MM.1S (cell line): Measurements from ENCODE around the gene SLC4A5.

Experiments
- DNase-seq: peaks from one replicate; pipeline ENCODE4 v3.0.0-alpha.2; 2015
- H2AFZ ChIP-seq: fragments of 300-600 bp; sonication (generic); 2 replicates; pipeline ENCODE4 v1.6.0; 2016; ENCODE audit warnings: antibody characterized with exemption, low read length
- H3F3A ChIP-seq: fragments of 300-600 bp; sonication (generic); 2 replicates; pipeline ENCODE4 v1.6.1; 2016; ENCODE audit warnings: mild to moderate bottlenecking, antibody characterized with exemption, low read length, moderate library complexity, mixed read lengths; ENCODE audit not compliant: insufficient read depth
- H3K27ac ChIP-seq: fragments of 300-600 bp; sonication (generic); 2 replicates; pipeline ENCODE4 v1.5.1; 2016; ENCODE audit warnings: mild to moderate bottlenecking, low read length
- H3K27me3 ChIP-seq: fragments of 300-600 bp; sonication (generic); replicated peaks from 2 replicates; pipeline ENCODE4 v1.6.0; 2016; ENCODE audit warnings: low read length; ENCODE audit not compliant: insufficient read depth
- H3K36me3 ChIP-seq: fragments of 300-600 bp; sonication (generic); replicated peaks from 2 replicates; pipeline ENCODE4 v1.6.1; 2016; ENCODE audit warnings: mild to moderate bottlenecking, low read length, mixed read lengths; ENCODE audit not compliant: insufficient read depth
- H3K4me1 ChIP-seq: fragments of 300-600 bp; sonication (generic); 2 replicates; pipeline ENCODE4 v1.6.1; 2016; ENCODE audit warnings: low read length, mixed read lengths
- H3K4me2 ChIP-seq: fragments of 300-600 bp; sonication (generic); 2 replicates; pipeline ENCODE4 v1.6.0; 2016; ENCODE audit warnings: low read depth, low read length
- H3K4me3 ChIP-seq: fragments of 300-600 bp; sonication (generic); 2 replicates; pipeline ENCODE4 v1.5.1; 2016; ENCODE audit warnings: low read length, mixed read lengths
- H3K79me2 ChIP-seq: fragments of 300-600 bp; sonication (generic); 2 replicates; pipeline ENCODE4 v1.6.1; 2016; ENCODE audit warnings: mixed run types, low read length, mixed read lengths
- H3K9ac ChIP-seq: fragments of 300-600 bp; sonication (generic); 2 replicates; pipeline ENCODE4 v1.6.1; 2016; ENCODE audit warnings: low read length, mixed read lengths
- H3K9me2 ChIP-seq: fragments of 300-600 bp; sonication (generic); replicated peaks from 2 replicates; pipeline ENCODE4 v1.6.1; 2016; ENCODE audit warnings: mild to moderate bottlenecking, low read length, mixed read lengths; ENCODE audit not compliant: insufficient read depth
- H3K9me3 ChIP-seq: fragments of 300-600 bp; sonication (generic); replicated peaks from 2 replicates; pipeline ENCODE4 v1.6.1; 2016; ENCODE audit warnings: mild to moderate bottlenecking, low read length, mixed read lengths; ENCODE audit not compliant: insufficient read depth
- H4K20me1 ChIP-seq: fragments of 300-600 bp; sonication (generic); 2 replicates; pipeline ENCODE4 v1.6.1; 2016; ENCODE audit warnings: mild to moderate bottlenecking, low read length, moderate library complexity, mixed read lengths; ENCODE audit not compliant: insufficient read depth
- EZH2 ChIP-seq: fragments of 300-600 bp; sonication (generic); optimal IDR thresholded peaks from 2 replicates; pipeline ENCODE3; 2017; ENCODE audit warnings: low read depth, mild to moderate bottlenecking, antibody characterized with exemption, low read length, mixed read lengths
- EZH2phosphoT487 ChIP-seq: fragments of 300-600 bp; sonication (generic); IDR thresholded peaks from 2 replicates; pipeline ENCODE4 v1.6.1; 2018; ENCODE audit warnings: antibody characterized with exemption, low read length
- TF ChIP-seq, protein P1 (sequence below): fragments of 300-600 bp; sonication (generic); IDR thresholded peaks from 2 replicates; pipeline ENCODE4 v1.5.1; 2016; ENCODE audit warnings: antibody characterized with exemption, low read length, mixed read lengths

SLC4A5 gene

DNA sequence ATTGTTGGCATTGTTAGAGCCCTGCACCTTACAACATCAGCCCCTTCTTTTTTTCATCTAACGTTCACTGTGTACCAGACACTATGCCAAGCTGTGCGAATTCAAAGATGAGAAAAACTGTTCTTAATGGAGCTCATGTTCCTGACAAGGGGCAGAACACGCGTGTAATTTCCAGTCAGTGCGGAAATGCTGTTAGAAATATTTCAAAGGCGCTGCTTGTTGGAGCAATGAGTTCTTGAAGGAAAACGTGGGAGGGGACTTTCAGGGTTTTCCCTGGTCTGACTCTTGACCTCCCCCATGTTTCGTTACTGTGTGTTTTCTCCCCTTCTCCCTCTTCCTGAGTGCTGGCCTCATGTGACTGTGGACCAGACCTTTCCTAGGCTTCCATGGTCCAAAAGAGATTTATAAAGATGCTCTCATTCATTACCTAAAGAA is 143.3 kb downstream of the SLC4A5 start:
- no peaks in the 10 kb centered on the region; the same call in 1 of the 2 replicates for H3K36me3 ChIP-seq
- peaks cover 31% of the 10 kb centered on the region for H3K4me1 ChIP-seq
- H4K20me1 ChIP-seq: peaks cover 8% of the 10 kb centered on the region; the same call in 1 of the 2 replicates
- no peak overlapping the region for H2AFZ ChIP-seq
- peaks cover 65% of the 10 kb centered on the region for H3K79me2 ChIP-seq
- no peak for DNase-seq
- no peaks in the 10 kb centered on the region for H3K9me2 ChIP-seq
- peak overlapping the region; percentile 100 for H3K9ac ChIP-seq
- no peaks in the 10 kb centered on the region for H3K9me3 ChIP-seq
- H3F3A ChIP-seq: peaks cover 25% of the 10 kb centered on the region
- peak overlapping the region; percentile 98; the same call in 1 of the 2 replicates for H3K27ac ChIP-seq
- TF ChIP-seq, protein P1, sequence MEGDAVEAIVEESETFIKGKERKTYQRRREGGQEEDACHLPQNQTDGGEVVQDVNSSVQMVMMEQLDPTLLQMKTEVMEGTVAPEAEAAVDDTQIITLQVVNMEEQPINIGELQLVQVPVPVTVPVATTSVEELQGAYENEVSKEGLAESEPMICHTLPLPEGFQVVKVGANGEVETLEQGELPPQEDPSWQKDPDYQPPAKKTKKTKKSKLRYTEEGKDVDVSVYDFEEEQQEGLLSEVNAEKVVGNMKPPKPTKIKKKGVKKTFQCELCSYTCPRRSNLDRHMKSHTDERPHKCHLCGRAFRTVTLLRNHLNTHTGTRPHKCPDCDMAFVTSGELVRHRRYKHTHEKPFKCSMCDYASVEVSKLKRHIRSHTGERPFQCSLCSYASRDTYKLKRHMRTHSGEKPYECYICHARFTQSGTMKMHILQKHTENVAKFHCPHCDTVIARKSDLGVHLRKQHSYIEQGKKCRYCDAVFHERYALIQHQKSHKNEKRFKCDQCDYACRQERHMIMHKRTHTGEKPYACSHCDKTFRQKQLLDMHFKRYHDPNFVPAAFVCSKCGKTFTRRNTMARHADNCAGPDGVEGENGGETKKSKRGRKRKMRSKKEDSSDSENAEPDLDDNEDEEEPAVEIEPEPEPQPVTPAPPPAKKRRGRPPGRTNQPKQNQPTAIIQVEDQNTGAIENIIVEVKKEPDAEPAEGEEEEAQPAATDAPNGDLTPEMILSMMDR: no peak
- no peak for TF ChIP-seq EZH2phosphoT487
- H3K4me3 ChIP-seq: peak overlapping the region; percentile 98
- H3K27me3 ChIP-seq: no peaks in the 10 kb centered on the region
- H3K4me2 ChIP-seq: peak overlapping the region; percentile 88

DNA sequence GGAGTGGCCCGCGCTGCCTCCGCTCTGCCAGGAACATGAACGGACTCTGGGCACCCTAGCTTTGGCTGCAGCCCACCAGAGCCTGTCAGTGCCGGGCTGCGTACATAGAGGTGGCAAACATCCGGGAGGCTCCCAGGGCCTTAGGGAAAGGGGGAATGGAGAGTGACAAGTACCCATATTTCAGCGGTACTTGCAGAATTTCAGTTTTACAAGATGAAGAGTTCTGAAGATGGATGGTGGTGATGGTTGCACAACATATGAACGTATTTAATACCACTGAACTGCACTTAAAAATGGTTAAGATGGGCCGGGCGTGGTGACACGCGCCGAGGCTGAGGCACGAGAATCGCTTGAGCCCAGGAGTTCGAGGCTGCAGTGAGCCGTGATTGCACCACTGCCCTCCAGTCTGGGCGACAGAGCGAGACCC is 143.9 kb downstream of the SLC4A5 start:
- Histone ChIP-seq H3K27ac (peak overlapping the region; percentile 98; the same call in 1 of the 2 replicates), H3K4me1 (peaks cover 25% of the 10 kb centered on the region), H3K79me2 (peaks cover 59% of the 10 kb centered on the region), H3K9me3 (no peaks in the 10 kb centered on the region), H3K36me3 (no peaks in the 10 kb centered on the region; the same call in 1 of the 2 replicates), H3F3A (peaks cover 20% of the 10 kb centered on the region), H3K9ac (peak overlapping the region; percentile 100), H3K27me3 (no peaks in the 10 kb centered on the region), H3K4me2 (peak overlapping the region; percentile 88), H4K20me1 (0 out of 2 replicates have a peak, but pooled peaks cover 8% of the 10 kb centered on the region), H3K4me3 (peak overlapping the region; percentile 98), H2AFZ (no peak overlapping the region), H3K9me2 (no peaks in the 10 kb centered on the region)
- no peak for DNase-seq
- TF ChIP-seq, protein P1: no peak
- TF ChIP-seq EZH2: no peak
- no peak for TF ChIP-seq EZH2phosphoT487

DNA sequence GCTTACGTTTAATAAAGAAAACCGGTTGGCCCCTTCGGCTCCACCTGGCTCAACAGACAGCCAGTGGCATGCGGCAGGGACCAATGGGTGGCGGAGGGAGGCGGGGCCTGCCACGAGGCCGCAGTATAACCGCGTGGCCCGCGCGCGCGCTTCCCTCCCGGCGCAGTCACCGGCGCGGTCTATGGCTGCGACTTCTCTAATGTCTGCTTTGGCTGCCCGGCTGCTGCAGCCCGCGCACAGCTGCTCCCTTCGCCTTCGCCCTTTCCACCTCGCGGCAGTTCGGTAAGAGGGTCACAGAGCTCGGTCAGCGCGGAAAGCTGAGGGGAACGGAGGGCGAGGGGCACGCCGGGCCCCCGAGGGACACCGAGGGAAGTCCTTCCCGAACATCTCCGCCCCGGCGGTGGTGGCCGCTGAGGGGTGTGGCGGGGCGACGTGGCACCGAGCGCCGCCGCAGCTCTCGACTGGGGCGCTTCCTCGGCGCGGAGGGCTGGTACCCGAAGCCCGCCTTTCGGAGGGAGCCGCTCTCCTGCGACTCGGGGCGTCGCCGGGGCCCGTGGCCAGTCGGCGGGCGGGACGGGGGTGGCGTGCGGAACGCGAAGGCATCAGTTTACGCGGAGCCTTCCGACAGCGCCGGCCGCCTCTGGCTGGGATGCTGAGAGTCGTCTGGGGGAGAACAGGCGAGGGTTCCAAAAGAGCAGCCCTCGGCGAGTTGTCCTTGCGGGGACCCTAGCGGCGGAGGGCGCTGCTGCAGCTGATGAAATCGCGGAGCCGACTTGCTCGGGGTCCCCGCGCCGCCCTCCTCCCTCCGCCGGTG is 144.5 kb downstream of the SLC4A5 start, which contains the start of gene MTHFD2:
Gene MTHFD2, plus strand, starts transcription at position 155 of the 814 bp plus-strand sequence. Its CDS starts 27 bp downstream, at position 182.
- no peaks in the 10 kb centered on the region for H3K27me3 ChIP-seq
- H3K79me2 ChIP-seq: peaks cover 52% of the 10 kb centered on the region
- TF ChIP-seq, protein P1: peak; percentile 77
- no peak for TF ChIP-seq EZH2
- peaks cover 17% of the 10 kb centered on the region for H3F3A ChIP-seq
- peaks cover 22% of the 10 kb centered on the region for H3K4me1 ChIP-seq
- peak within 1 kb of the TSS; percentile 89 for H2AFZ ChIP-seq
- 0 out of 2 replicates have a peak, but pooled peaks cover 8% of the 10 kb centered on the region for H4K20me1 ChIP-seq
- H3K9me3 ChIP-seq: no peaks in the 10 kb centered on the region
- H3K27ac ChIP-seq: peak within 1 kb of the TSS; percentile 98
- no peaks in the 10 kb centered on the region for H3K9me2 ChIP-seq
- H3K36me3 ChIP-seq: no peaks in the 10 kb centered on the region; the same call in 1 of the 2 replicates
- H3K4me2 ChIP-seq: peak within 1 kb of the TSS; percentile 88
- H3K9ac ChIP-seq: peak within 1 kb of the TSS; percentile 100
- peak; percentile 99 for DNase-seq
- H3K4me3 ChIP-seq: peak within 1 kb of the TSS; percentile 98
